H1 (cell line): ENCODE results near the gene CCNI. TPM values are rescaled to one million over a fixed set of nuclear protein-coding genes. Genes with fewer than 3 reads are reported as not detected.

ENCODE experiments used
- CTCF ChIA-PET: fragments of 300-600 bp; sonication (Branson Sonifier 250); formaldehyde crosslinking; loops from one replicate; lab custom pipeline; 2021; ENCODE audit not compliant: partially characterized antibody; lab: Charles Lee
- POLR2A ChIA-PET: fragments of 300-600 bp; sonication (Branson Sonifier 250); formaldehyde crosslinking; loops from one replicate; lab custom pipeline; 2021; ENCODE audit warnings: inconsistent platforms; ENCODE audit not compliant: partially characterized antibody; lab: Charles Lee
- DNase-seq, 2 experiments: peaks; one replicate each; pipeline versions ENCODE4 v3.0.0 to v3.0.0-alpha.2; 2010 to 2022; ENCODE audit warnings: low spot score in 2 of 2, low read depth in 1 of 2, mixed read lengths in 1 of 2
- FAIRE-seq: peaks from 2 replicates; lab custom pipeline; 2011; peaks lifted over from hg19 to GRCh38; lab: Jason Lieb, UNC
- H2AFZ ChIP-seq: 2 replicates; pipeline ENCODE4 v1.8.1; 2012; ENCODE audit warnings: low read length, inconsistent platforms
- H2AK5ac ChIP-seq: 2 replicates; pipeline ENCODE4 v1.6.1; 2013; ENCODE audit warnings: low read depth, low read length
- H2BK120ac ChIP-seq: replicated peaks from 2 replicates; pipeline ENCODE3; 2013; ENCODE audit warnings: low read depth, low read length, inconsistent platforms
- H2BK12ac ChIP-seq: 2 replicates; pipeline ENCODE4 v1.6.1; 2013; ENCODE audit warnings: low read depth, low read length
- H2BK15ac ChIP-seq: 2 replicates; pipeline ENCODE4 v1.6.1; 2013; ENCODE audit warnings: low read length
- H2BK20ac ChIP-seq: 2 replicates; pipeline ENCODE4 v1.6.1; 2013; ENCODE audit warnings: low read length
- H2BK5ac ChIP-seq: 2 replicates; pipeline ENCODE4 v1.6.1; 2013; ENCODE audit warnings: low read depth, low read length
- H3K14ac ChIP-seq: 2 replicates; pipeline ENCODE4 v1.6.1; 2013; ENCODE audit warnings: inconsistent platforms; ENCODE audit not compliant: insufficient read length
- H3K18ac ChIP-seq: 2 replicates; pipeline ENCODE4 v1.6.1; 2013; ENCODE audit warnings: low read length; ENCODE audit errors: extremely low read depth
- H3K23ac ChIP-seq: 2 replicates; pipeline ENCODE4 v1.6.1; 2013; ENCODE audit warnings: inconsistent platforms; ENCODE audit not compliant: insufficient read length
- H3K23me2 ChIP-seq: 2 replicates; pipeline ENCODE4 v1.6.1; 2013; ENCODE audit warnings: low read depth, low read length
- H3K27ac ChIP-seq: 2 replicates; pipeline ENCODE4 v1.6.1; 2011; ENCODE audit warnings: low read depth, low read length, inconsistent platforms
- H3K27me3 ChIP-seq, 4 experiments: replicated peaks in 1 of 4; 1 replicate in 1 of 4; 2 replicates in 3 of 4; pipeline versions ENCODE4 v1.6.1 to v1.8.1; 2011 to 2013; ENCODE audit warnings: low read length in 3 of 4, mild to moderate bottlenecking in 3 of 4, inconsistent platforms in 2 of 4, mixed read lengths in 2 of 4, moderate library complexity in 1 of 4; ENCODE audit not compliant: control insufficient read depth in 3 of 4, insufficient read depth in 3 of 4; ENCODE audit errors: extremely low read depth in 1 of 4
- H3K36me3 ChIP-seq, 4 experiments: 2 replicates each; pipeline versions ENCODE4 v1.6.1 to v1.8.1; 2011 to 2013; ENCODE audit warnings: mild to moderate bottlenecking in 4 of 4, low read length in 3 of 4, moderate library complexity in 2 of 4, control low read depth in 1 of 4, inconsistent platforms in 1 of 4; ENCODE audit not compliant: insufficient read depth in 4 of 4, control insufficient read depth in 2 of 4
- H3K4ac ChIP-seq: replicated peaks from 2 replicates; pipeline ENCODE3; 2013; ENCODE audit warnings: low read length, low read depth, mixed read lengths, inconsistent platforms; ENCODE audit not compliant: insufficient read length
- H3K4me1 ChIP-seq, 4 experiments: replicated peaks in 1 of 4; 1 replicate in 1 of 4; 2 replicates in 3 of 4; pipeline versions ENCODE4 v1.6.1 to v1.8.1; 2011 to 2013; ENCODE audit warnings: low read length in 3 of 4, inconsistent platforms in 2 of 4, mixed read lengths in 1 of 4; ENCODE audit not compliant: insufficient read depth in 4 of 4, control insufficient read depth in 3 of 4
- H3K4me2 ChIP-seq, 2 experiments: 2 replicates each; pipeline versions ENCODE4 v1.6.1 to v1.8.1; 2011 to 2013; ENCODE audit warnings: low read depth in 2 of 2, low read length in 2 of 2, control low read depth in 1 of 2, inconsistent platforms in 1 of 2, mild to moderate bottlenecking in 1 of 2; ENCODE audit not compliant: insufficient read depth in 1 of 2
- H3K4me3 ChIP-seq, 4 experiments: fragments of 200-600, 300-600 bp in 1 of 4; sonication (generic), shearing (Covaris generic), sonication (Bioruptor Twin) in 1 of 4; 2 replicates each; pipeline versions ENCODE4 v1.5.1 to v1.8.1; 2011 to 2016; ENCODE audit warnings: low read length in 4 of 4, low read depth in 3 of 4, control low read depth in 2 of 4, inconsistent platforms in 2 of 4, mild to moderate bottlenecking in 2 of 4, mixed read lengths in 1 of 4, moderate library complexity in 1 of 4; ENCODE audit not compliant: insufficient read depth in 2 of 4; ENCODE audit errors: extremely low read depth in 1 of 4
- H3K56ac ChIP-seq: replicated peaks from 2 replicates; pipeline ENCODE3; 2013; ENCODE audit warnings: low read depth, mild to moderate bottlenecking, mixed read lengths, low read length, inconsistent platforms; ENCODE audit not compliant: insufficient read length
- H3K79me1 ChIP-seq: 2 replicates; pipeline ENCODE4 v1.6.1; 2013; ENCODE audit warnings: low read depth, low read length, control low read depth
- H3K79me2 ChIP-seq, 2 experiments: 2 replicates each; pipeline versions ENCODE4 v1.6.1 to v1.8.1; 2012 to 2013; ENCODE audit warnings: low read length in 2 of 2, mild to moderate bottlenecking in 2 of 2, inconsistent platforms in 1 of 2; ENCODE audit not compliant: insufficient read depth in 2 of 2, control insufficient read depth in 1 of 2
- H3K9ac ChIP-seq, 4 experiments: replicated peaks in 1 of 4; 1 replicate in 1 of 4; 2 replicates in 3 of 4; pipeline versions ENCODE4 v1.6.1 to v1.8.1; 2011 to 2013; ENCODE audit warnings: low read depth in 3 of 4, low read length in 3 of 4, control low read depth in 2 of 4, mild to moderate bottlenecking in 2 of 4, moderate library complexity in 2 of 4, inconsistent platforms in 1 of 4; ENCODE audit errors: extremely low read depth in 1 of 4
- H3K9me3 ChIP-seq, 2 experiments: 2 replicates each; pipeline versions ENCODE4 v1.6.1 to v1.8.1; 2012 to 2013; ENCODE audit warnings: mild to moderate bottlenecking in 2 of 2, moderate library complexity in 2 of 2, control low read depth in 1 of 2, inconsistent platforms in 1 of 2, low read depth in 1 of 2, low read length in 1 of 2, mixed read lengths in 1 of 2; ENCODE audit not compliant: insufficient read depth in 2 of 2
- H4K20me1 ChIP-seq, 2 experiments: replicated peaks in 1 of 2; 2 replicates each; pipeline versions ENCODE3 to v1.8.1; 2011 to 2013; ENCODE audit warnings: inconsistent platforms in 2 of 2, low read length in 2 of 2, mild to moderate bottlenecking in 1 of 2; ENCODE audit not compliant: insufficient read depth in 2 of 2, control insufficient read depth in 1 of 2
- H4K5ac ChIP-seq: 2 replicates; pipeline ENCODE4 v1.6.1; 2013; ENCODE audit warnings: low read length, low read depth, mixed read lengths, inconsistent platforms; ENCODE audit not compliant: insufficient read length
- H4K8ac ChIP-seq: 2 replicates; pipeline ENCODE4 v1.8.0; 2013; ENCODE audit warnings: mild to moderate bottlenecking, moderate library complexity, low read length, inconsistent platforms; ENCODE audit not compliant: insufficient read depth; ENCODE audit errors: extremely low read depth
- H4K91ac ChIP-seq: replicated peaks from 2 replicates; pipeline ENCODE3; 2013; ENCODE audit warnings: low read length, mixed read lengths, inconsistent platforms; ENCODE audit not compliant: insufficient read length
- POLR2AphosphoS5 ChIP-seq: IDR thresholded peaks from 2 replicates; pipeline ENCODE4 v1.6.1; 2011; ENCODE audit warnings: low read depth, low read length
- RNF2 ChIP-seq: fragments of 200-900, 300-1000 bp; sonication (generic); IDR thresholded peaks from 2 replicates; pipeline ENCODE4 v1.7.1; 2016; ENCODE audit warnings: borderline replicate concordance, low read depth, mild to moderate bottlenecking, antibody characterized with exemption, low read length; ENCODE audit not compliant: poor library complexity, severe bottlenecking; ENCODE audit errors: missing control alignments
- WGBS, 2 experiments: shearing (Covaris generic) in 1 of 2; methylation state at CpG; one replicate each; pipeline versions ENCODE4 v1.1.6 to v1.1.7; 2013 to 2015; ENCODE audit warnings: low lambda C conversion rate in 2 of 2, mixed read lengths in 2 of 2, inconsistent platforms in 1 of 2, low coverage in 1 of 2, missing lambda C conversion rate in 1 of 2; ENCODE audit not compliant: insufficient replicate concordance in 2 of 2, insufficient coverage in 1 of 2, insufficient read length in 1 of 2; ENCODE audit errors: extremely low coverage in 1 of 2, missing lambda C conversion rate in 1 of 2; 5-methylcytosine and 5-hydroxymethylcytosine counted together
- polyA plus RNA-seq, 7 experiments: library from polyadenylated mRNA; depleted of rRNA in 3 of 7; stranded (reverse) in 5 of 7; unstranded in 2 of 7; fragments of >200 nt in 5 of 7; fragments of 200-250 nt in 2 of 7; gene quantifications; 1 replicate in 5 of 7; 2 replicates in 1 of 7; 4 replicates in 1 of 7; pipeline versions ENCODE4 v1.2.1 to v1.2.3, GENCODE V29; 2011 to 2013; ENCODE audit warnings: missing spikeins in 2 of 7, mixed read lengths in 2 of 7
- total RNA-seq: library from RNA; stranded (reverse); fragmentation: NEBNext Ultra II Directional; extraction: Animal tissue kit (Norgen Biotek cat#: 25700); gene quantifications from 2 replicates; pipeline ENCODE4 v1.2.1, GENCODE V29; 2021
- TF ChIP-seq, protein P1 (sequence below): IDR thresholded peaks from 2 replicates; pipeline ENCODE4 v1.6.1; 2011; ENCODE audit warnings: low read length, improper control_type of control experiment

The CCNI gene
- total and polyA plus RNA-seq, 2 of the 8 experiments (the other 6 are each of a cell fraction or from before 2014, with no cell fraction given): 97.8 to 234 TPM

DNA sequence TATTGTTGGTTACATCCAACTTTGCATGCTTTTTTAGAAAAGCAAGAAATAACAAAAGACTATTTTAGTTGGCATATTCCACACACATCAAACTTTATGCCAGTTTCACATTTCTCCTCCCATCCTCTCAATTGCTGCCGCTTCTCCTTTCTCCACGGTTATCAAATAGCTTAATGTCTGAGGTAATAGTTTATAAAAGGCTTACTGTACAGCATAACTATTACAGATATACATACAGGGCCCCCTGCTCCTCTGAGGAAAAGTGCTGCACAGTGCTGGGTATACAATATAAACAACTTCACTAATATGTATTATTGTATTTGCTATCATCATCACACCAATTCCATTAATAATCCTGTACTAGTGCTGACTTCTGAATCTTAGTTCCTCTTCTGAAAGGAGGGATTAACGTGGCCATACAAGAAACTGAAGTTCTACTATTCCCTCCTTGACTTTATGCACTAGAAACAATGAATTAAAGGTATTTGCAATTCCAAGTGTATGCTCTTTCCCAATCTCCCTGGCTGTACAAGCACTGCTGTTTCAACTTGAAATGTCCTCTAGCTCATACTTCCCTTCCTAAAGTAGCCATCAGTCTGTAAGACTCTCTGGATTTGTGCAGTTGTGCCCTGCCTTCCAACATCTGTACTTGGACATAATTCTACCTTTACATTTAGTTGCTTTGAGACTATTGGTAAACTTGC, 2.5 kb downstream of the CCNI start:
- Histone ChIP-seq H3K4me2 (peak overlapping the region; percentile 81 to 93), H2AFZ (no peak overlapping the region), H3K23me2 (peaks cover 6% of the 10 kb centered on the region), H3K23ac (no peak overlapping the region), H2AK5ac (no peak overlapping the region), H4K20me1 (peaks cover 23 to 33% of the 10 kb centered on the region in 2 experiments), H2BK5ac (no peak overlapping the region), H2BK15ac (no peak overlapping the region), H3K56ac (no peak overlapping the region), H3K79me2 (peaks cover 26 to 67% of the 10 kb centered on the region in 2 experiments), H3K9ac (no peak overlapping the region; a peak in 1 of 7 replicates), H2BK20ac (no peak overlapping the region), H3K18ac (no peak overlapping the region), H3K14ac (no peak overlapping the region), H3K27me3 (no peaks in the 10 kb centered on the region), H3K9me3 (no peaks in the 10 kb centered on the region), H4K5ac (no peak overlapping the region), H2BK120ac (no peak overlapping the region), H2BK12ac (no peak overlapping the region), H4K91ac (no peak overlapping the region), H3K79me1 (no peaks in the 10 kb centered on the region), H4K8ac (no peak overlapping the region), H3K4me1 (peaks cover 0 to 7% (median 3%) of the 10 kb centered on the region in 4 experiments; a peak in 3 of 7 replicates), H3K4me3 (peak overlapping the region in 2 of 4 experiments; percentile 1 to 79; a peak in 3 of 8 replicates), H3K27ac (no peak overlapping the region), H3K4ac (no peak overlapping the region), H3K36me3 (no peaks in the 10 kb centered on the region)
- DNase-seq (no peak), FAIRE-seq (no peak)
- TF ChIP-seq, protein P1, sequence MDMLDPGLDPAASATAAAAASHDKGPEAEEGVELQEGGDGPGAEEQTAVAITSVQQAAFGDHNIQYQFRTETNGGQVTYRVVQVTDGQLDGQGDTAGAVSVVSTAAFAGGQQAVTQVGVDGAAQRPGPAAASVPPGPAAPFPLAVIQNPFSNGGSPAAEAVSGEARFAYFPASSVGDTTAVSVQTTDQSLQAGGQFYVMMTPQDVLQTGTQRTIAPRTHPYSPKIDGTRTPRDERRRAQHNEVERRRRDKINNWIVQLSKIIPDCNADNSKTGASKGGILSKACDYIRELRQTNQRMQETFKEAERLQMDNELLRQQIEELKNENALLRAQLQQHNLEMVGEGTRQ: no peak
- no peak for TF ChIP-seq RNF2
- TF ChIP-seq POLR2AphosphoS5: no peak
- ChIA-PET CTCF (interaction anchor here (1.0 to 2.1 kb wide), 9 partner anchors 10 to 82 kb away, joined by 3 to 7 read pairs (median 4); no protein-coding TSS in a partner anchor), POLR2A (interaction anchor here (0.7 to 5.2 kb wide), 2 partner anchors 16 to 83 kb away, joined by 3 to 39 read pairs; partner anchors contain the start of gene CCNG2)
- 59% methylated on average over 3 of the region's 3 CpGs; no CpG with 5 or more reads in 1 of the 2 experiments for whole genome bisulfite sequencing, 2 experiments
